ENCODE data around the gene RNF181.

GRCh38 chr2:85635011-85635410 lies 39.5 kb downstream of the RNF181 start:
- TF ChIP-seq CTCF (conservative IDR thresholded peaks at IDR 0.05) (no peak), EZH2 (IDR thresholded peaks at IDR 0.05; ENCODE audit: low read depth) (no peak)
